ENCODE data around the gene SHKBP1. TPM values are rescaled to one million over a fixed set of nuclear protein-coding genes. Genes with fewer than 3 reads are reported as not detected.
"Not testable (repeated sequence)": the region's sequence is repeated elsewhere in the genome, so short reads cannot be mapped to it uniquely, and the experiment has no call there.

The SHKBP1 gene
- total and polyA plus RNA-seq, 2 donors (not counting 1 experiment from before 2014, with no cell fraction given), result 179 to 227 TPM

DNA sequence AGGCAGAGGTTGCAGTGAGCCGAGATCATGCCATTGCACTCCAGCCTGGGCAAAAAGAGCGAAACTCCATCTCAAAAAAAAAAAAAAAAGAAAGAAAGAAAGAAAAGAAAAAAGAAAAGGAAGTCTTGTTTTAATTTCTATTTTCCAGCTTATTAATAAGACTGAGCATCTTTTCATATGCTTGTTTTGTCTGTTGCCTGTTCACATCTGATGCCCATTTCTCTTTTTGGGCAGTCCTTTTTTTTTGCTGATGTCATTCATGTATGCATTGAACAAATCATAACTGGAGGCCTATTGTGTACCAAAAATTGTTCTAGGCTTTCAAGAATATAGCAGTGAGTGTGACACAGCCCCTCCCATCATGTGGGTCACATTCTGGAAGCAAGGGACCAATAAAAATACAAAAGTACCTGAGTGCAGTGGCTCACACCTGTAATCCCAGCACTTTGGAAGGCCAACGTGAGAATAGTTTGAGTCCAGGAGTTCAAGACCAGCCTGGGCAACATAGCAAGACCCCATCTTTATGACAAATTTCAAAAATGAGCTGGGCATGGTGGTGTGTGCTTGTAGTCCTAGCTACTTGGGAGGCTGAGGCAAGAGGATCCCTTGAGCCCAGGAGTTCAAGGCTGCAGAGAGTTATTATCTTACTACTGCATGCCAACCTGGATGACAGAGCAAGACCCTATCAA lies 30.4 kb upstream of the SHKBP1 start:
- H3K27me3 ChIP-seq (replicated peaks in 1 of 4; ENCODE audit: control extremely low read depth in 1 of 4, control insufficient read depth in 3 of 4, insufficient read depth in 4 of 4, low read length in 3 of 4), result peaks cover 0 to 32% (median 20%) of the 10 kb centered on the region in 4 experiments
- H3K36me3 ChIP-seq (replicated peaks in 1 of 2; ENCODE audit: control extremely low read depth in 1 of 2, control insufficient read depth in 1 of 2, extremely low read depth in 1 of 2, insufficient read depth in 2 of 2, low read length in 1 of 2); POLR2A ChIA-PET; DNase-seq; H3K27ac ChIP-seq (ENCODE audit: low read length in 2 of 2); H3K4me1 ChIP-seq (ENCODE audit: control insufficient read depth in 2 of 2, insufficient read depth in 2 of 2, low read length in 2 of 2); H3K9ac ChIP-seq (ENCODE audit: low read length); H3K79me2 ChIP-seq (ENCODE audit: control insufficient read depth, insufficient read depth, low read length); H3K27ac Mint-ChIP-seq; H4K20me1 ChIP-seq (ENCODE audit: control insufficient read depth, insufficient read depth, low read length, poor library complexity, severe bottlenecking); H3K4me3 Mint-ChIP-seq; H3K9me3 Mint-ChIP-seq (ENCODE audit: insufficient read depth); H3K4me2 ChIP-seq (replicated peaks; ENCODE audit: low read depth, low read length, poor library complexity, severe bottlenecking); H2AFZ ChIP-seq (ENCODE audit: insufficient read depth, low read depth, low read length, poor library complexity, severe bottlenecking); H3K4me3 ChIP-seq (ENCODE audit: control extremely low read depth in 1 of 5, extremely low read depth in 1 of 5, insufficient read depth in 1 of 5, low read depth in 2 of 5, low read length in 4 of 5); ATAC-seq (ENCODE audit: low read depth): not testable (repeated sequence)
- intact Hi-C loops (cut with micrococcal nuclease), result loop anchor here (5.0 kb wide), 1 partner anchor 86 kb away; no protein-coding TSS in a partner anchor
- Mint-ChIP-seq H3K4me1 (peaks cover 10% of the 10 kb centered on the region), H3K27me3 (peaks cover 38% of the 10 kb centered on the region)
- peaks cover 0 to 12% (median 5%) of the 10 kb centered on the region in 3 donors for H3K9me3 ChIP-seq (ENCODE audit: control extremely low read depth in 1 of 3, control insufficient read depth in 2 of 3, insufficient read depth in 1 of 3, low read length in 2 of 3)
- CTCF ChIA-PET, result interaction anchor here (0.7 to 1.7 kb wide), 4 partner anchors 10 to 88 kb away, joined by 3 to 7 read pairs (median 4); partner anchors contain the start of gene LTBP4
- WGBS (ENCODE audit: insufficient coverage), result no CpG with 5 or more reads among the region's 3 CpGs

DNA sequence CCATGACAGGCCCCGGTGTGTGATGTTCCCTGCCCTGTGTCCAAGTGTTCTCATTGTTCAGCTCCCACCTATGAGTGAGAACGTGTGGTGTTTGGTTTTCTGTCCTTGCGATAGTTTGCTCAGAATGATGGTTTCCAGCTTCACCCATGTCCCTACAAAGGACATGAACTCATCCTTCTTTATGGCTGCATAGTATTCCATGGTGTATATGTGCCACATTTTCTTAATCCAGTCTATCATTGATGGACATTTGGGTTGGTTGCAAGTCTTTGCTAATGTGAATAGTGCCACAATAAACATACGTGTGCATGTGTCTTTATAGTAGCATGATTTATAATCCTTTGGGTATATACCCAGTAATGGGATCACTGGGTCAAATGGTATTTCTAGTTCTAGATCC lies 29.5 kb upstream of the SHKBP1 start:
- CTCF ChIA-PET, result interaction anchor here (0.7 to 3.4 kb wide), 5 partner anchors 52 to 266 kb away, joined by 3 to 22 read pairs (median 7); partner anchors contain the start of gene LTBP4

More for the DNA sequence above, 29.5 kb upstream of the SHKBP1 start:
- H2AFZ ChIP-seq (ENCODE audit: insufficient read depth, low read depth, low read length, poor library complexity, severe bottlenecking); H3K9me3 Mint-ChIP-seq (ENCODE audit: insufficient read depth); H3K4me3 Mint-ChIP-seq; H3K27ac Mint-ChIP-seq; H3K9ac ChIP-seq (ENCODE audit: low read length); H3K27ac ChIP-seq (ENCODE audit: low read length in 2 of 2); H3K79me2 ChIP-seq (ENCODE audit: control insufficient read depth, insufficient read depth, low read length); ATAC-seq (ENCODE audit: low read depth); H3K4me1 ChIP-seq (ENCODE audit: control insufficient read depth in 2 of 2, insufficient read depth in 2 of 2, low read length in 2 of 2); H3K4me2 ChIP-seq (replicated peaks; ENCODE audit: low read depth, low read length, poor library complexity, severe bottlenecking); H3K36me3 ChIP-seq (replicated peaks in 1 of 2; ENCODE audit: control extremely low read depth in 1 of 2, control insufficient read depth in 1 of 2, extremely low read depth in 1 of 2, insufficient read depth in 2 of 2, low read length in 1 of 2); POLR2A ChIA-PET; H3K4me3 ChIP-seq (ENCODE audit: control extremely low read depth in 1 of 5, extremely low read depth in 1 of 5, insufficient read depth in 1 of 5, low read depth in 2 of 5, low read length in 4 of 5); DNase-seq; H4K20me1 ChIP-seq (ENCODE audit: control insufficient read depth, insufficient read depth, low read length, poor library complexity, severe bottlenecking): not testable (repeated sequence)
- Mint-ChIP-seq H3K27me3 (peaks cover 40% of the 10 kb centered on the region), H3K4me1 (peaks cover 10% of the 10 kb centered on the region)
- Histone ChIP-seq H3K27me3 (replicated peaks in 1 of 4; ENCODE audit: control extremely low read depth in 1 of 4, control insufficient read depth in 3 of 4, insufficient read depth in 4 of 4, low read length in 3 of 4) (peaks cover 0 to 32% (median 20%) of the 10 kb centered on the region in 4 experiments), H3K9me3 (ENCODE audit: control extremely low read depth in 1 of 3, control insufficient read depth in 2 of 3, insufficient read depth in 1 of 3, low read length in 2 of 3) (peaks cover 0 to 12% (median 5%) of the 10 kb centered on the region in 3 donors)
- WGBS (ENCODE audit: insufficient coverage), result no CpG with 5 or more reads among the region's 4 CpGs
- intact Hi-C loops (cut with micrococcal nuclease), result loop anchor here (5.0 kb wide), 1 partner anchor 85 kb away; no protein-coding TSS in a partner anchor
